Measurements from ENCODE around the gene SREBF1. TPM values are rescaled to one million over a fixed set of nuclear protein-coding genes. Genes with fewer than 3 reads are reported as not detected.

SREBF1 gene
- total and polyA plus RNA-seq, 2 of the 4 experiments (the other 2 are of a cell fraction) = 3.4 to 20.4 TPM

DNA sequence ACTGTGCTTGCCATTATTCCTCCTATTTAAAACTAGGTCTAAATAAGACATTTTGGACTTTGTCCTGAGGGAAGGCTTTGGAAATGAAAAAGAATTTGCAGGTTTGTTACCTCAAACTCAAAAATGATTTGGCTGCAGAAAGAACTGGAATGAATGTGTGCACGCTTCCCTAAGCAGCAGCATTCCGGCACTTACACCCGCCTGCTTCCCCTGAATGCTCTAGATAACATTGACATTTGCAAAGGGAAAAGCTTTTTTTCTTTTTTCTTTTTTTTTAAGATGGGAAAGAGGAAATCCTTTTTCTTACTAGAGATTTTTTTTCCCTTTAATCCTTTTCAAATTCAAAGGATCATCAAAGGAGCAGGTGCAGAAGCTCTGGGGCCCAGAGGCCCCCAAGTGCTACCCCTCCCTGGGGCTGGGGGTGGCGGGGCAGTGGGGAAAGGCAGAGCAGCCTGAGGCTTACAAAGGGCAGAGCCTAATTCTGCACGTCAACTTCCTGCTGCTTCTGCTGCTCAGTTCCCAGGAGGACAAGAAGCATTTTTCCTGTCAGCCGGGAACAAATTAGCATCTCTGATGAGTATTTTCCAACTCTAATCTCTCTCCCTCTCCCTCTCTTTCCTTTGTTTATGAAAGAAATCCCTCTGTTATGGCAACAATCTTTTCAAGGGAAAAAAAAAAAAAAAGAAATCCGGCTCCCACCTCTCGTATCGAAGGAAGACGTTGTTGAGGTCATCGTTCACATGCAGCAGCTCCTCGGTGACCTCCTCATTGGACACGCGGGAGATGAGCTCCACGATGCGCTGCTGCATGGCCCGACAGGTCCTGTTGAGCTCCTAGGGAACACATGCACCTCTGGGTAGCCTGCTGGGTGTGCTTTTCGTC is 32.1 kb upstream of the SREBF1 start:
- no peak overlapping the region for H2AFZ ChIP-seq (replicated peaks; ENCODE audit: low read length, poor library complexity)
- no peak overlapping the region; a peak in 1 of 4 replicates for H4K8ac ChIP-seq (ENCODE audit: low read depth in 2 of 2, low read length in 2 of 2)
- no peak overlapping the region for H3K4ac ChIP-seq (ENCODE audit: low read depth, low read length)
- peak; percentile 62 for DNase-seq
- peaks cover 10% of the 10 kb centered on the region; the same call in 1 of the 2 replicates for H3K9me1 ChIP-seq (ENCODE audit: insufficient read depth, low read length)
- no peak overlapping the region for H2AK9ac ChIP-seq (replicated peaks; ENCODE audit: low read depth, low read length, poor library complexity)
- no TSS peak for BruUV-seq (replicated peaks)
- H3K36me3 ChIP-seq (ENCODE audit: control insufficient read depth, insufficient read depth, low read length) = peaks cover 19% of the 10 kb centered on the region
- no peak overlapping the region for H3K4me3 ChIP-seq (ENCODE audit: insufficient read depth, low read depth, low read length)
- ATAC-seq (ENCODE audit: low read depth) = peak; percentile 79
- H3K14ac ChIP-seq (replicated peaks; ENCODE audit: low read depth, low read length) = no peak overlapping the region
- H2AK5ac ChIP-seq (ENCODE audit: low read depth, low read length) = no peak overlapping the region
- peak overlapping the region; percentile 48; the same call in 1 of the 2 replicates for H3K23ac ChIP-seq (ENCODE audit: low read depth, low read length)
- no peaks in the 10 kb centered on the region for H3K9me3 ChIP-seq (ENCODE audit: control insufficient read depth, insufficient read depth, low read length)
- H3K79me1 ChIP-seq (ENCODE audit: low read depth in 1 of 2, low read length in 2 of 2) = peaks cover 0 to 16% of the 10 kb centered on the region in 2 experiments; a peak in 3 of 4 replicates
- H2BK5ac ChIP-seq (ENCODE audit: low read depth, low read length, poor library complexity, severe bottlenecking) = no peak overlapping the region
- no peaks in the 10 kb centered on the region for H3K27me3 ChIP-seq (ENCODE audit: control insufficient read depth, insufficient read depth, low read length)
- ChIA-PET POLR2A (ENCODE audit: unreplicated experiment) (no interaction called here), CTCF (no interaction called here)
- H3K4me2 ChIP-seq (ENCODE audit: low read depth, low read length) = peak overlapping the region; percentile 2; the same call in 1 of the 2 replicates
- H3K56ac ChIP-seq (ENCODE audit: extremely low read depth, insufficient read depth, low read length) = no peak overlapping the region
- H4K5ac ChIP-seq (ENCODE audit: low read depth, low read length) = no peak overlapping the region
- no peak for TF ChIP-seq BHLHE40 (IDR thresholded peaks at IDR 0.05; ENCODE audit: low read depth, low read length)
- 0 out of 2 replicates have a peak, but pooled peaks have one; percentile 20 for TF ChIP-seq MXI1 (IDR thresholded peaks at IDR 0.05; ENCODE audit: borderline replicate concordance, low read depth, low read length)
- no peak for TF ChIP-seq MAFK (IDR thresholded peaks at IDR 0.05; ENCODE audit: low read depth, low read length)
- TF ChIP-seq RAD21 (IDR thresholded peaks at IDR 0.05; ENCODE audit: low read length) = no peak
- in situ Hi-C loops (cut with MboI; ENCODE audit: low sequenced_read_pairs) (no loop called here), intact Hi-C loops (cut with micrococcal nuclease) (no loop called here), dilution Hi-C loops (cut with HindIII; ENCODE audit: low sequenced_read_pairs, unreplicated experiment) (no loop called here)
- WGBS, 2 experiments (ENCODE audit: extremely low coverage in 2 of 2, insufficient read length in 1 of 2) = 42% methylated on average over 10 of the region's 18 CpGs; no CpG with 5 or more reads in 1 of the 2 experiments
- no peak overlapping the region for H2BK20ac ChIP-seq (ENCODE audit: low read depth, low read length)
- H2BK120ac ChIP-seq (ENCODE audit: low read depth, low read length) = no peak overlapping the region
- H3K9ac ChIP-seq (ENCODE audit: low read depth, low read length) = no peak overlapping the region
- H3K4me1 ChIP-seq (ENCODE audit: control insufficient read depth, insufficient read depth, low read length) = peaks cover 6% of the 10 kb centered on the region; the same call in 1 of the 2 replicates
- no peaks in the 10 kb centered on the region; the same call in 1 of the 2 replicates for H4K20me1 ChIP-seq (ENCODE audit: insufficient read depth, low read length)
- no peak overlapping the region for H4K91ac ChIP-seq (ENCODE audit: insufficient read depth, low read depth, low read length)
- H2BK15ac ChIP-seq (ENCODE audit: low read depth, low read length) = no peak overlapping the region
- H3K18ac ChIP-seq (ENCODE audit: low read depth, low read length) = no peak overlapping the region
- H3K27ac ChIP-seq (ENCODE audit: insufficient read depth, low read length) = no peak overlapping the region; the same call in 1 of the 2 replicates

All from IMR-90 (cell line).